ENCODE measurements around the gene CHRDL1.
"Not testable (repeated sequence)": the region's sequence is repeated elsewhere in the genome, so short reads cannot be mapped to it uniquely, and the experiment has no call there.

CHRDL1 gene

GRCh38 chrX:110657073-110657472 is 138.5 kb downstream of the CHRDL1 start:
- DNase-seq = no peak

- DNase-seq = not testable (repeated sequence)
Measured at GRCh38 chrX:110654280-110654679, 141.3 kb downstream of the CHRDL1 start.

GRCh38 chrX:110646386-110646785 is 149.2 kb downstream of the CHRDL1 start:
- no peak for DNase-seq

Data from NCI-H1105 (cell line).